ENCODE data around the gene TMEM95. TPM values are rescaled to one million over a fixed set of nuclear protein-coding genes. Genes with fewer than 3 reads are reported as not detected.
"Not testable (repeated sequence)": the region's sequence is repeated elsewhere in the genome, so short reads cannot be mapped to it uniquely, and the experiment has no call there.

The TMEM95 gene
- total and polyA plus RNA-seq, 8 donors: not detected

- Histone ChIP-seq H3K36me3 (no peaks in the 10 kb centered on the region), H3K27me3 (no peaks in the 10 kb centered on the region), H3K27ac (no peak overlapping the region), H3K4me3 (no peak overlapping the region), H3K9me3 (no peaks in the 10 kb centered on the region), H3K4me1 (no peaks in the 10 kb centered on the region)
- intact Hi-C loops (cut with DNase I; ENCODE audit: low total_unique reads): loop anchor here (10.0 kb wide), 1 partner anchor 61 kb away; the partner anchor contains the start of genes SPEM1, SPEM2 and SPEM3
- no peak for DNase-seq
- WGBS, 5 donors: 87 to 96% (median 92%) methylated on average over 6 of the region's 6 CpGs
- TF ChIP-seq EP300 (IDR thresholded peaks at IDR 0.05) (no peak), POLR2A (IDR thresholded peaks at IDR 0.05) (no peak)
Measured at GRCh38 chr17:7363311-7363710, 8.4 kb downstream of the TMEM95 start.

GRCh38 chr17:7365963-7366362 is 11.0 kb downstream of the TMEM95 start:
- H3K9me3 ChIP-seq, H3K4me3 ChIP-seq, H3K36me3 ChIP-seq, H3K27ac ChIP-seq, DNase-seq, H3K4me1 ChIP-seq: not testable (repeated sequence)
- peaks cover 0 to 10% (median 0%) of the 10 kb centered on the region in 3 donors for H3K27me3 ChIP-seq
- intact Hi-C loops (cut with DNase I; ENCODE audit: low total_unique reads): loop anchor here (10.0 kb wide), 1 partner anchor 59 kb away; the partner anchor contains the start of genes SPEM1, SPEM2 and SPEM3
- 75 to 86% (median 84%) methylated on average over 6 to 7 of the region's 7 CpGs for WGBS, 5 donors

GRCh38 chr17:7367083-7367482 is 12.1 kb downstream of the TMEM95 start:
- no peak for TF ChIP-seq CTCF (IDR thresholded peaks at IDR 0.05)
- no peak for TF ChIP-seq POLR2AphosphoS5 (IDR thresholded peaks at IDR 0.05)
- H3K27me3 ChIP-seq: peaks cover 0 to 13% (median 0%) of the 10 kb centered on the region in 3 donors
- no peaks in the 10 kb centered on the region for H3K9me3 ChIP-seq
- WGBS, 5 donors: 80 to 85% (median 82%) methylated on average over 7 to 8 of the region's 8 CpGs
- no peak for DNase-seq
- H3K27ac ChIP-seq: no peak overlapping the region
- H3K36me3 ChIP-seq: no peaks in the 10 kb centered on the region
- intact Hi-C loops (cut with DNase I; ENCODE audit: low total_unique reads): loop anchor here (10.0 kb wide), 1 partner anchor 58 kb away; the partner anchor contains the start of genes SPEM1, SPEM2 and SPEM3
- H3K4me1 ChIP-seq: no peaks in the 10 kb centered on the region
- no peak overlapping the region for H3K4me3 ChIP-seq

GRCh38 chr17:7367918-7368598 is 13.1 kb downstream of the TMEM95 start:
- Histone ChIP-seq H3K4me1 (no peaks in the 10 kb centered on the region), H3K9me3 (no peaks in the 10 kb centered on the region), H3K27ac (no peak overlapping the region), H3K36me3 (no peaks in the 10 kb centered on the region), H3K4me3 (no peak overlapping the region), H3K27me3 (peaks cover 0 to 13% (median 0%) of the 10 kb centered on the region in 3 donors)
- TF ChIP-seq POLR2AphosphoS5 (IDR thresholded peaks at IDR 0.05) (no peak), CTCF (IDR thresholded peaks at IDR 0.05) (no peak), POLR2A (IDR thresholded peaks at IDR 0.05) (no peak), EP300 (IDR thresholded peaks at IDR 0.05) (no peak)
- intact Hi-C loops (cut with DNase I; ENCODE audit: low total_unique reads): loop anchor here (10.0 kb wide), 1 partner anchor 57 kb away; the partner anchor contains the start of genes SPEM1, SPEM2 and SPEM3
- 64 to 75% (median 71%) methylated on average over 13 of the region's 13 CpGs for WGBS, 5 donors
- no peak for DNase-seq

GRCh38 chr17:7368599-7368994 is 13.6 kb downstream of the TMEM95 start:
- DNase-seq, H3K36me3 ChIP-seq, H3K9me3 ChIP-seq, H3K27ac ChIP-seq, H3K4me1 ChIP-seq, H3K4me3 ChIP-seq: not testable (repeated sequence)
- peaks cover 0 to 13% (median 0%) of the 10 kb centered on the region in 3 donors for H3K27me3 ChIP-seq
- WGBS, 5 donors: 86 to 91% (median 90%) methylated on average over 5 of the region's 5 CpGs
- intact Hi-C loops (cut with DNase I; ENCODE audit: low total_unique reads): loop anchor here (10.0 kb wide), 1 partner anchor 56 kb away; the partner anchor contains the start of genes SPEM1, SPEM2 and SPEM3

- H3K27me3 ChIP-seq: peaks cover 0 to 13% (median 0%) of the 10 kb centered on the region in 3 donors
- no peaks in the 10 kb centered on the region for H3K4me1 ChIP-seq
- no peaks in the 10 kb centered on the region for H3K9me3 ChIP-seq
- TF ChIP-seq CTCF (IDR thresholded peaks at IDR 0.05): no peak
- TF ChIP-seq EP300 (IDR thresholded peaks at IDR 0.05): no peak
- TF ChIP-seq POLR2A (IDR thresholded peaks at IDR 0.05): no peak
- TF ChIP-seq POLR2AphosphoS5 (IDR thresholded peaks at IDR 0.05): no peak
- no peak overlapping the region for H3K4me3 ChIP-seq
- intact Hi-C loops (cut with DNase I; ENCODE audit: low total_unique reads): loop anchor here (10.0 kb wide), 1 partner anchor 55 kb away; the partner anchor contains the start of genes SPEM1, SPEM2 and SPEM3
- H3K36me3 ChIP-seq: no peaks in the 10 kb centered on the region
- WGBS, 5 donors: 74 to 79% (median 77%) methylated on average over 5 of the region's 5 CpGs
- H3K27ac ChIP-seq: no peak overlapping the region
- DNase-seq: no peak
Measured at GRCh38 chr17:7369825-7370224, 14.9 kb downstream of the TMEM95 start.
